Stimulated activated CD4-positive, alpha-beta T cell treated with anti-CD3 and anti-CD28 coated beads, Interleukin-15, amount 100 ng/mL, for 1 hour (primary cell): ENCODE measurements around the gene PDCD11.
"Not testable (repeated sequence)": the region's sequence is repeated elsewhere in the genome, so short reads cannot be mapped to it uniquely, and the experiment has no call there.

ENCODE experiments used
- DNase-seq, 2 donors: peaks; one replicate each; pipeline ENCODE4 v3.0.0-alpha.2; 2020; ENCODE audit warnings: low read depth in 1 of 2, low spot score in 1 of 2

Gene PDCD11

DNA sequence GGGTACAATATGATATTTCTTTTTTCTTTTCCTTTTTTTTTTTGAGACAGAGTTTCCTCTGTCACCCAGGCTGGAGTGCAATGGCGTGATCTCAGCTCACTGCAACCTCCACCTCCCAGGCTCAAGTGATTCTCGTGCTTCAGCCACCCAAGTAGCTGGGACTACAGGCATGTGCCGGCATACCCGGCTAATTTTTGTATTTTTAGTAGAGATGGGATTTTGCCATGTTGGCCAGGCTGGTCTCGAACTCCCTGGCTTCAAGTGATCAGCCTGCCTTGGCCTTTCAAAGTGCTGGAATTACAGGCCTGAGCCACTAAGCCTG is 20.7 kb downstream of the PDCD11 start:
- not testable (repeated sequence) for DNase-seq

DNA sequence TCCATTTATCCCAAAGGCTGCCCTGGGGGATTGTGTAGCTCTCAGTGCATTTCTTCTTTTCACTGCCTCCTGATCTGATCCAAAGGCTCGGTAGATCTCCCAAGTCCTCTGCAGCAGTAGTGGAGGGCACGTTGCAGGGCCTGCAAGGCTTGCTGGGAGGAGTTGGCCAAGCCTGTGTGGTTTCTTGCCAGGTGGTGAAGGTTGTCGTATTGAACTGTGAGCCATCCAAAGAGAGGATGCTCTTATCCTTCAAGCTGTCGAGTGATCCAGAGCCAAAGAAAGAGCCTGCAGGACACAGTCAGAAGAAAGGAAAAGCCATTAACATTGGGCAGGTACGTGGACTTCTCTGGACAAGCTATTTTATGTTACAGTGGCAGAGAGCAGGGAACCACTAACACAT is 21.2 kb downstream of the PDCD11 start:
- no peak for DNase-seq

DNA sequence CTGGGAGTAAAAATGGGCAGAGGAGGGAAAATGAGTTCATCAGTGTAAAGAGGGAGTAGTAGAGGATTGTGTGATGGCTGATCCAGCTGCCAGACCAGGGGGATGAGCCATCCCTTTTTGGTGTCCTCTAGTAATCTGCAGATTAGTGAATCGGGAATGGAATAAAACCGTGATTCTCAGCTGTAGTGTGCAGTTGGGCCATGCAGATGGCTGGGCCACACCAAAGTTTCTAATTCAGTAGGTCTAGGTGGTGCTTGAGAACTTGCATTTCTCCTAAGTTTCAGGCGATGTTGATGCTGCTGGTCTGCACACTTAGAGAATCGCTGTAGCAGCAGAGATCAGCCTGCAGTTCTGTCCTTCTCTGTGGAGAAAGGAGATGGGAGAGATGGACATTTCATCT is 22.7 kb downstream of the PDCD11 start:
- no peak for DNase-seq

DNA sequence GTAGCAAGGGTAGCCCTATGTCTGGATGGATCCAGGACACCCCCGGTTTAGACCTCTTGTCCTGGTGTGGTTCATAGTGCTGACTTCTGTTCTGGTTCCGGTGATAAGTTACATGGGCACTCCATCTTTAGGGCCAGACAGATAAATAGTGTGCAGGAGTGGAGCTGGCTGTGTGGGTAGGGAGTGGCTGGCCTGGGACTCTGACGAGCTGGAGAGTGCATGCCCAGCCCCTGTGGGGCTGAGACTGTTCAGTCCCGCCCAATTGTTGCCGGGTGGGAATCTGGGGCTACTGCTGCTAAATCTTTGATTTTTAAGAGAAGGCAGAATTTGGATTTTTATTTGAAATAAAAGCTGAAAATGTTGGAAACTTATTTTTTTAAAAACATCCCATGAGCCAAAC is 27.3 kb downstream of the PDCD11 start:
- no peak for DNase-seq

DNA sequence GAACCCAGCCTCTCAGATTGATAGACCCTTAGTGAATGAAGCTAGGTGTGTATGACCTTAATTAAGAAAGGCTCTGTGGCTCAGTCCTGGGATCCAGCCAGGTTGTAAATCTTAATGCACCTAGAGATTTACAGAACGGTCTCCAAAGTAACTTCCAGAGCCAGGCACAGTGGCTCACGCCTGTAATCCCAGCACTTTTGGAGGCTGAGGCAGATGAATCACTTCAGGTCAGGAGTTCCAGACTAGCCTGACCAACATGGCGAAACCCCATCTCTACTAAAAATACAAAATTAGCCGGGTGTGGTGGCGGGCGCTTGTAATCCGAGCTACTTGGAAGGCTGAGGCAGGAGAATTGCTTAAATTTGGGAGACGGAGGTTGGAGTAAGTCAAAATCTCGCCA is 31.4 kb downstream of the PDCD11 start:
- DNase-seq, result no peak

DNA sequence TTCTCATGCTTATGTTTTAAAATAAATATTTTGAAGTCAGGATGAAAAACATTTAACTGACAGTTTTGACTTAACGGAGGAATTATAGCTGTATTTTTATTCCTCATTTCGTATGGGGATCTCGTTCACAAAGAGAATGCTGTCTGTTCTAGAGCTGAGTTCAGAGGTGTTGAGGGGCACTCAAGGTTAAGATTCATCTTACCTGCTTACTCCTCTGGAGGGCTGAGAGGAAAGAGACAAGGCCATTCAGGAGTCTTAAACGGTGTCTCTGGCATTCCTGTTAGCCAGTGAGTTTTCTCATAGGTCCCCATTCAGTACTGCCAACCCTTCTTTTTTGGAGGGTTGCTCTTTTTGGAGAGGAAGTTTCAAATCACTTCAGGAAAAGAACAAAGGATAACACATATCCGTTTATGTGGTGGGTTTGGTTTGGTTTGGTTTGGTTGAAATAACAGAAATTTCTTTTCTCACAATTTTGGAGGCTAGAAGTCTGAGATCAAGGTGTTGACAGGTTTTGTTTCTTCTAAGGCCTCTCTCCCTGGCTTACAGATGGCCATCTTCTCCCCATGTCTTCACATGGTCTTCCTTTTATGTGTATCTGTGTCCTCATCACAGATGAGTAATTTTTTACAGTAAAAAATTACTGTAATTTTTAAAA is 32.7 kb downstream of the PDCD11 start:
- DNase-seq, result no peak

DNA sequence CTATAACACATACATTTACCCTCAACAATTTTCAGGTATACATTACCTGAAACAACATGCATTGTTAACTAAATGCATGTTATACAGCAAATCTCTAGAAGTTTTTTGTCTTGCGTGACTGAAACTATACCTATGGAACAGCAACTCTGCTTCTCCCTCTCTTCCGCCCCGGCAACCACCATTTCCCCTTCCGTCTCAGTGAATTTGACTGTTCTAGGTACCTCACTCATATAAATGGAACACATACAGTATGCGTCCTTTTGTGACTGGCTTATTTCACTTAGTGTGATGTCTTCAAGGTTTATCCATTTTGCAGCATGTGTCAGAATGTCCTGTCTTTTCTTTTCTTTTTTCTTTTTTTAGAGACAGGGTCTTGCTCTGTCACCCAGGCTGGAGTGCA is 33.2 kb downstream of the PDCD11 start:
- no peak for DNase-seq

DNA sequence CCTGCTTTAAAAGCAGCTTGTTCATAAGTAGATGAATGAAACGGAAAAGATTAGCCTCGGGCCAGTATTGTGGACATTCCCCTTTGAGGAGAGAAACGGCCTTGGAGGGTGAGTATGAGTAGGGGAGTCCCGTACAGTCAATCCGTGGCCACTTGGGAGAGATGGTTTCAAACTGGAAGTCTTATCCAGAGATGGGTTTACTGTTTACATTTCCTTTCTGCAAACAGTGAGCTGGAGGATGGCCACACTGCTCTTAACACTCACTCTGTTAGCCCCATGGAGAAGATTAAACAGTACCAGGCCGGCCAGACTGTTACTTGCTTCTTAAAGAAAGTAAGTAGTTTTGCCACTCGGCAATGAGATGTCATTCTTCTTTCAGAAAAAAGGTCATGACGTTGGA is 35.5 kb downstream of the PDCD11 start:
- DNase-seq, result no peak

DNA sequence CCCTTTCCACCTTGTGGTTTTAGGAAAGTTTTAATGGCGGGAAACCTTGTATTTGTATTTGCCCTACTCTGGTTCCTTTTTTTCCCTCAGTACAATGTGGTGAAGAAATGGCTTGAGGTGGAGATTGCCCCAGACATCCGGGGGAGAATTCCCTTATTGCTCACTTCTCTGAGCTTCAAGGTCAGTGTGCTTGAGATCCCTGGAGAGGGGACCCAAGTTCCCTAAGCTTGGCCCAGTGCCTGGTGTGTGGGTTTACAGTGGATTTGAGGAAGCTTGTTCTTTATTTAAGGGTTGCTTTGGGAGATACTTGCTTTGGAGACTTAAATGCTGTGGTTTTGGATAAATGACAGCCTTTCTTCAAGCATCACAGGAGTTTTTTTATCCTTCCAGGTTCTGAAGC is 37.4 kb downstream of the PDCD11 start:
- DNase-seq, result no peak

DNA sequence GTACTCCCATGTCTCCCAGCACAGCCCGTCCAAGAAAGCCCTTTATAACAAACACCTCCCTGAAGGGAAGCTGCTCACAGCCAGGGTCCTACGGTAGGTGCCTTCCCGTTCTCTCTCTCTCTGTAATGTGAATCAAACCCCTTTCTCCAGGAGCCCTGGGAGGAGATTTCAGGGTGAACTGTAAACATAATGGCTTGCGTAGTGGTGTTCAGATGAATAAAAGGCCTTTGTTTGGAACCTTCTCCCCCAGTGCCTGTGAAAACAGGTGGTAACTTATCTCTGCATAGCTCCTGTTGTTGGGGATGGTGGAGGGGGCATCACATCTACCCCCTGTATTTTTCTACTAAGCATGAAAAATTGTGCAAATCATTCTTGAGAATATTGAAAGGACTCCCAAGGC is 43.4 kb downstream of the PDCD11 start:
- DNase-seq, result no peak

DNA sequence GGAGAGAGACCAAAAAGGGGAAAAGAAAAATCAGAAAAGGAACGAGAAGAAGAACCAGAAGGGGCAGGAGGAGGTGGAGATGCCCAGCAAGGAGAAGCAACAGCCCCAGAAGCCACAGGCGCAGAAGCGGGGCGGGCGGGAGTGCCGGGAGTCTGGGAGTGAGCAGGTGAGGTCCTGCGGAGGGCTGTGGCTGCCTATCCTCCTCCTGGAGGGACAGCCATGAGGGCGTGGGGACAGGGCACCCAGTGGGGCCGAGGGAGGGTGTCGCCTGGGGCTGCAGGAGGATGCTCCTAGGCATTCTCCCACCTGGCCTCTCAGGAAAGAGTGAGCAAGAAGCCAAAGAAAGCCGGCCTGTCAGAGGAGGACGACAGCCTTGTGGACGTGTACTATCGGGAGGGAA is 44.0 kb downstream of the PDCD11 start:
- DNase-seq, result no peak

DNA sequence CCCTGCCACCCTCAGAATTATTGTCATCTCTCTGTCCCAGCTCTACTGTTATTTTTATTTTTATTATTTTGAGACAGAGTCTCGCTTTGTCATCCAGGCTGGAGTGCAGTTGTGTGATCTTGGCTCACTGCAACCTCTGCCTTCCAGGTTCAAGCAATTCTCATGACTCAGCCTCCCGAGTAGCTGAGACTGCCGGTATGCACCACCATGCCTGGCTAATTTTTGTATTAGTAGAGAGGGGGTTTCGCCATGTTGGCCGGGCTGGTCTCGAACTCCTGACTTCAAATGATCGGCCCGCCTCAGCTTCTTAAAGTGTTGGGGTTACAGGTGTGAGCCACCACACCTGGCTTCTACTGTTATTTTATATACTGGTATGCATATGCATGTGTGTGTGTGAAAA is 44.8 kb downstream of the PDCD11 start:
- DNase-seq, result no peak

DNA sequence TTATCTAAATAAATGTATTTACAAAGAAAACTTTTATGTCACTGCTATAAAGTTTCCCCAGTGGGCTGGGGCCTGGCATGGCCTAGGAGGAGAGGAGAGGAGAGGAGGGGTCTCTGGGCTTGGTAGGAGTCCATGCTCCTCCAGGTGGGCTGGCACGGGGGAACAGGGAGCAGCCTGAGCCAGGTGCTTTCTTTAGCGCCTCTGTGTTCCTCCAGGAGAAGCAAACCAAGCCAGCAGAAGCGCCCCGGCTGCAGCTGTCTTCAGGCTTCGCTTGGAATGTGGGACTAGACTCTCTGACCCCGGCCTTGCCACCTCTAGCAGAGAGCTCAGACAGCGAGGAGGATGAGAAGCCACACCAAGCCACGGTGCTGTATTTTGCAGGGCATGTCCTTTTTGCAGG is 45.2 kb downstream of the PDCD11 start:
- no peak for DNase-seq

DNA sequence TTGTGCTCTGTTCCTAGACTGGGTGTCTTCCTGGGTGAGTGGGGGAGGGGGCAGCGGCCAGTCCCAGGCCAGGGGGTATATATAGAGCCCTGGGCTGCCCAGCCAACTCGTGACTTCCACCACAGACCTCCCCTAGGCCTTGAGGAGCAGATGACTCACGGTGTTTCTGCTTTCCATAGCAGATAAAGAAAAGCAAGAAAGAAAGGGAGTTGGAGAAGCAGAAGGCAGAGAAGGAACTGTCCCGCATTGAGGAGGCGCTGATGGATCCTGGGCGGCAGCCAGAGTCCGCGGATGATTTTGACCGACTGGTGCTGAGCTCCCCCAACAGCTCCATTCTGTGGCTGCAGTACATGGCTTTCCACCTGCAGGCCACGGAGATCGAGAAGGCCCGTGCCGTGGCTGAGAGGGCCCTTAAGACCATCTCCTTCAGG is 45.6 kb downstream of the PDCD11 start:
- DNase-seq, result no peak

DNA sequence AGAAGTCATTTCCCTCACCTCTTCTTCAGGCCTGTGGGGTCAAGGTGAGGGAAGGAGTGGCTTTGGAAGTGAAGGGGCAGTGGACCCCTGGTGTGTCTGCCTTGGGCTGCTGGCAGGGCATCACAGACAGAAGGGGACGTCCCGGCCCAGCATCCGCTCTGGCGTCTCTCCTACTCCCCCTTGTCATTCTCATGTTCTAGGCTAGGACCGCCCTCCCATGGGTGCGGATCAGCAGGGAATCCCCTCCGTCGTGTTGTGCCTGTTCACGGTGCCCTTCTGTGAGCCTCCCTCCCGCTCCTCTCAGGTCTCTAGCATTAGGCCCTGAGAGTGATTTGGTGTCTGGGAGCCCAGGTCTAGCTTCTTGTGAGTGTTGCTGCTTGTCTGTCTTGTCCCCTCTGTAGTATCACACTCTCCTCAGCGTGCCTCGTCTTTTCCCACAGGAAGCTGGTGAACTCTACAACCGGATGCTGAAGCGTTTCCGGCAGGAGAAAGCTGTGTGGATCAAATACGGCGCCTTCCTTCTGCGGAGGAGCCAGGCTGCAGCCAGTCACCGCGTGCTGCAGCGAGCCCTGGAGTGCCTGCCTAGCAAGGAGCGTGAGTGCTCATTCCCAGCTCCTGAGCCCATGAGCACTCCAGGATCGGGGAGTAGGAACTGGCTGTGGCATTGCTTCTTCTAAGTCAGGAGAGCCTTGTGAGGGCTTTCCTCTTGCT is 47.2 kb downstream of the PDCD11 start:
- no peak for DNase-seq

DNA sequence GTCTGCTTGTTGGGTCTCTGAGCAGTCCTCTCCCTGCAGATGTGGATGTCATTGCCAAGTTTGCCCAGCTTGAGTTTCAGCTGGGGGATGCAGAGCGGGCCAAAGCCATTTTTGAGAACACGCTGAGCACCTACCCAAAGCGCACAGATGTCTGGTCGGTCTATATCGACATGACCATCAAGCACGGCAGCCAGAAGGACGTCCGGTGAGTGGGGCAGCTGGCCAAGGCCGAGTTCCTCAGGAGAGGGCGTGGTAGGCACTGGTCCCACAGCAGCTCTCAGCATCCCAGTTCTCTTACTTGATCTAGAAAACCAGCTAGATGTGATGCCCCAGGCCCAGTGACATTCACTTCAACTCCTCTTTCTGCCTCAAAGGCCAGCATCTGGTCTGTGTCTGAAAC is 48.1 kb downstream of the PDCD11 start:
- no peak for DNase-seq

DNA sequence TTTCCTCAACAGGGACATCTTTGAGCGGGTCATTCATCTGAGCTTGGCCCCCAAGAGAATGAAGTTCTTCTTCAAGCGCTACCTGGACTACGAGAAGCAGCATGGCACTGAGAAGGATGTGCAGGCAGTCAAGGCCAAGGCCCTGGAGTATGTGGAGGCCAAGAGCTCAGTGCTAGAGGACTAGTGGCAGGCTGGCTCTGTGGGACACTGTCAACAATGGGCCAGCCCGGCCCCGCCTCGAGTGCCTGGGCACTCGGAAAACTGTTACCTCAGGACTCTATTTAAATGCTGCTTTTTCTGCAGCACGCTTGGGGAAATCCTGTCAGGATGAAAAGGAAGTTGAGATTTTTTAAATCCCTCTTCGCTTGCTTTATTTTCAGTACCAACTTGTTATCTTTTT is 48.9 kb downstream of the PDCD11 start:
- no peak for DNase-seq

DNA sequence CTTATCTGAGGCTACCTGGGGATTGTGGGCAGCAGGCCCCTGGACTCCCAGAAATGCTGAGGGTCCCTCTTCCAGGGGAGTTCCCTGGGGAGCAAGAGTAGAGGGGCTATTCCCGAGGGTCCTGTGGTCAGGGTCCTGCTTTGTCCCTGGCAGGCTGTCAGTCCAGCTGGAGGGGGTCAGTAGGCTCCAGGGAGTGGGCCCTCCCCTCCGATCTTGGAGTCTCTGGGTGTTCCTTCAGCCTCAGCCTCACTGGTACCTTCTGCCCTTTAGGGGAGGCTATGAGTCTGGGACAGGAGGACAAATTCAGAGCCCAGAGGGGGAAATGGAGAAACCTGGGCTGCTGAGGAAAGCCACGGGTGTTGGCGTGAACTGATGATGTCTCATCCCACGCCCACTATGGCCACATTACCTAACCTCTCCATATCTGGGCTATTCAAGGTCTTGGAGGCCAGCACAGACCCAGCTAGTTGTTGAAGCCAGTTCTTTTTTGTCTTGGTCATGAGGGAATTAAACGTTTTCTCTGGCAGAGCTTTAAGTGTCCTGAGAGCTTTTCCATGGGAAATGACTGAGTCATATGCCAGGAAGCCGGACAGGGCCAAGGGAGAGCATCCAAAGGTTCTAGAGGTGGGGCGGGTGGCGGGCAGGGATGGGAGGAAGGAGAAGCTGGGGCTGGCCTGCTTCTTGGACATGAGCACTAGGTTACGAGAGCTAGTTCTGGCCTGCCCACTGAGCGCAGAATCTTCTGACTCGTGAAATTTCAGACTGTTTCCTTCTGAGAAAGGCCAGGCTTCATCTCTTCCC is 49.5 kb downstream of the PDCD11 start:
- no peak for DNase-seq

DNA sequence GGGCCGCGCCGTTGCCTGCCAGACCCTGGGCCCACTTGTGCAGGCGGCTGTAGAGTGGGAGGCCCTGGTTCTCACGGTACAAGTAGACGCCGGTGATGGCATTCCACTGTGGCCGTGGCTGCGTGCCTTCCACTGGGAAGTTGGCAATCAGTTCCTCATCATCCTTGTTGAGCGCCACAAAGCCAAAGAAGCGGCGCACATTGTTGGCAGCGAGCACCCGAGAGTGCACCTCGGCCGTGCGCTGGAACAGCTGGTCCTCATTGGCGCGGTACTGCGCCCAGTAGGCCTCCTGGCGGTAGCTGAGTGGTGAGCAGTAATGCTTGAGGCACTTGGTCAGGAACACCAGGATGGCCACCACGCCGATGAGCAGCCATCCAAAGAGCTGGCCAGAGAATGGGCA is 50.8 kb downstream of the PDCD11 start:
- no peak for DNase-seq

DNA sequence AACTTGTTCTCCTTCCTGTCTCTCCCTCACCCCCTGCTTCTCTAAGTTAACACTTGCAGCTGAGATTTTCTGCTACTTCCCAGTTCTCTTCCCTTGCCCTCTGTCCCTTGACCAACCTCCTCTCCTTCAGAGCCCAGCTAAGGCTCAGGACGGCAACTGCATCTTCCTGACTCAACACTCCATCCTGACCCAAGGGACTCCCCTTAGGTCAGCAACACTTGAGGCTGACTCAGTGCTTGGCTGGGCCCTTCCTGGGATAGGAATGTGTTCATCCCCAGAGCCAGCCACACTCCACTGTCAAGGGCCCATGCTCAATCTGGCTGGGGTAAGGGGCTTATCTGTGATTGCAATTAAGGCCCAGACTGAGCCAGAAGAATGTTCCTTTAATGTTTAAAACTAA is 52.3 kb downstream of the PDCD11 start:
- no peak for DNase-seq

DNA sequence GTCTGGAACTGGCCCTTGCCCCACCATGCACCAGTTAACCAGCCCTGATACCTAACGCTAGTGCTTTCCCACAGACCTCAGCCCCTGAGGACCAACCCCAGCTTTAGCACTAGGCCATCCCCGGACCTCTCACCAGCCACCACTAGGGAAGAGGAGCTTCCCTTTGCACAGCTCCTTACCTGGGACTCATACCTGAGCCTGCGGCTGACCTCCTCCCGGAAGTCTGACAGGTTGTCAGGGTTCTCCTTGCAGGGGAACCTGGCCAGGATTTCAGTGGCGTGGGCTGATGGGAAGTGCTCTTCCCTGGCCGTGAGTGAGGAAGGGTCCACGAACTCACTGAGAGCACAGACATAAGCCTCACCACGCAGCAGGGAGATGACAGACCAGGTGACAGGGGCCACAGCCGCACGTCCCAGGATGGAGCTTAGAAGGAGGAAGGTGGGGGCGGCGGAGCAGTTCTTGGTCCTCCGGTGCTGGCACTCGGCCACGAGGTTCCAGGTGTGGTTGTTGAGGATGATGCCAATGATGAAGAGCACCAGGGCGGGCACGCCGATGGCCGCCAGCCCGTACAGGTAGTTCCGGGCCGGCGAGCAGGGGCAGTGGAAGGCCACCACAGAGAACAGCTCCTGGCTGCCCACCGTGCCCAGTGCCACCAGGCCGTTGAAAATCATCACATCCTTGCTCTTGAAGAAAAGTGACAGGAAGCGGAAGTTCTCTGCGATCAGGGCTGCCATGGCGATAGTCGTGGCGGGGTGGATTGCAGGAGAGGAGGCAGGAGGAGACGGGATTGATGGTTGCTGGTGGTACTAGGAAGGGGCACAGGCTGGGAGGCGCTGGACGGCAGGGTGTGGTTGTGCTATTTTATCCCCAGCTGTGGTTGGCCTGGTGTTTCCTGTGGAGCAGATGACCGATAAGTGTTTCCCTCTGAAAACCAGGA is 53.0 kb downstream of the PDCD11 start:
- DNase-seq, result no peak
